Epithelial cell of prostate (primary cell): ENCODE measurements around the gene AMER3.

Experiments
- DNase-seq: peaks from one replicate; pipeline ENCODE4 v3.0.0-alpha.2; 2011; ENCODE audit warnings: low read depth, low spot score
- H3K27ac ChIP-seq: fragments of 450-650 bp; 2 replicates; pipeline ENCODE4 v1.5.1; 2017; ENCODE audit warnings: mild to moderate bottlenecking

The AMER3 gene

DNA sequence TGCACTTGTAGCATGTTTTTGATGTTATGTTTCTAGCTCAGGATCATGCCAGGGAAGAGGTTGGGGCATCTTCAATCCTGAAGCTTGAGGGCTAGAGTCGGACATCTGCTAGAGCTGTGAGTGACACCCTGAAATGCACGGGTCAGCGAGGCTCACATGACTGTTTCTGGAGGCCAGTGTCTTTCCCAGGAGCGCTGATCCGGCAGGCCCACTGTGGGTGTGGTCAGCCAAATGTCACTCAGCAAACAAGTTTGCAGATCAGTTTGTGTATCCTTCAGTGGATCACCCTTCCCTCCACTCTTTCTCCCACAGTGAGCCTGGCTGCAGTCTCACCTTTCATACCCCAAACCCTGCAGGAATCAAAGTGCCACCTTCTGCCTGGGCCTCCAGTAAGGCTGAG, 58.4 kb downstream of the AMER3 start:
- DNase-seq = no peak

GRCh38 chr2:130814931-130815680, 59.8 kb downstream of the AMER3 start:
- H3K27ac ChIP-seq = no peak overlapping the region
- DNase-seq = no peak

More for the DNA sequence above, 58.4 kb downstream of the AMER3 start:
- no peak overlapping the region for H3K27ac ChIP-seq
